GM23338 (cell line): Measurements from ENCODE around the gene TRIM37. TPM values are rescaled to one million over a fixed set of nuclear protein-coding genes. Genes with fewer than 3 reads are reported as not detected.

Experiments
- ATAC-seq: fragments of 200-7000 bp; cut with Tn5 transposase; 3 replicates; pipeline ENCODE4 v1.9.1; 2020
- DNase-seq: peaks from one replicate; pipeline ENCODE4 v3.0.0-alpha.2; 2015; ENCODE audit warnings: low spot score
- H2AFZ ChIP-seq: fragments of 200-600 bp; sonication (generic); 2 replicates; pipeline ENCODE4 v1.8.0; 2016; ENCODE audit warnings: antibody characterized with exemption, mild to moderate bottlenecking, moderate library complexity
- H3F3A ChIP-seq: fragments of 200-600 bp; sonication (generic); replicated peaks from 2 replicates; pipeline ENCODE4 v1.8.0; 2017; ENCODE audit warnings: antibody characterized with exemption, mixed run types, low read depth
- H3K27ac ChIP-seq: fragments of 200-600 bp; sonication (generic); 2 replicates; pipeline ENCODE4 v1.6.1; 2016; ENCODE audit warnings: low read depth
- H3K27me3 ChIP-seq: fragments of 200-600 bp; sonication (generic); 2 replicates; pipeline ENCODE4 v1.8.0; 2016; ENCODE audit warnings: mild to moderate bottlenecking, mixed run types, moderate library complexity; ENCODE audit not compliant: insufficient read depth
- H3K36me3 ChIP-seq: fragments of 200-600 bp; sonication (generic); 2 replicates; pipeline ENCODE4 v1.8.0; 2016; ENCODE audit warnings: mild to moderate bottlenecking; ENCODE audit not compliant: insufficient read depth
- H3K4me1 ChIP-seq: fragments of 200-600 bp; sonication (generic); 2 replicates; pipeline ENCODE4 v1.8.0; 2016; ENCODE audit warnings: mild to moderate bottlenecking, moderate library complexity; ENCODE audit not compliant: insufficient read depth
- H3K4me2 ChIP-seq: fragments of 200-600 bp; sonication (generic); 2 replicates; pipeline ENCODE4 v1.7.1; 2017; ENCODE audit warnings: mixed run types
- H3K4me3 ChIP-seq: fragments of 200-600 bp; sonication (generic); 2 replicates; pipeline ENCODE4 v1.6.1; 2016; ENCODE audit warnings: mixed run types
- H3K79me2 ChIP-seq: fragments of 200-600 bp; sonication (generic); replicated peaks from 2 replicates; pipeline ENCODE4 v1.8.0; 2017; ENCODE audit warnings: mild to moderate bottlenecking; ENCODE audit not compliant: insufficient read depth
- H3K9me2 ChIP-seq: fragments of 200-600 bp; sonication (generic); 2 replicates; pipeline ENCODE4 v1.8.0; 2017; ENCODE audit not compliant: insufficient read depth
- H4K20me1 ChIP-seq: fragments of 200-600 bp; sonication (generic); replicated peaks from 2 replicates; pipeline ENCODE4 v1.8.0; 2017; ENCODE audit warnings: mild to moderate bottlenecking; ENCODE audit not compliant: insufficient read depth
- H3K27ac Mint-ChIP-seq: 2 replicates; pipeline ENCODE4 v1.8.0; 2020; ENCODE audit warnings: inconsistent platforms, mild to moderate bottlenecking, moderate library complexity, mixed read lengths
- H3K27me3 Mint-ChIP-seq: 3 replicates; pipeline ENCODE4 v1.8.0; 2022; ENCODE audit warnings: low read depth, mild to moderate bottlenecking, moderate library complexity, mixed read lengths, inconsistent platforms; ENCODE audit not compliant: insufficient read depth, poor library complexity
- H3K36me3 Mint-ChIP-seq: 3 replicates; pipeline ENCODE4 v1.8.0; 2021; ENCODE audit warnings: low read depth, mild to moderate bottlenecking, inconsistent platforms, moderate library complexity, mixed read lengths
- H3K4me1 Mint-ChIP-seq: 3 replicates; pipeline ENCODE4 v1.8.0; 2020; ENCODE audit warnings: mild to moderate bottlenecking, inconsistent platforms, mixed read lengths
- H3K4me3 Mint-ChIP-seq: 3 replicates; pipeline ENCODE4 v1.8.0; 2021; ENCODE audit warnings: moderate library complexity, mild to moderate bottlenecking, inconsistent platforms, mixed read lengths
- H3K9me3 Mint-ChIP-seq: 3 replicates; pipeline ENCODE4 v1.8.0; 2020; ENCODE audit warnings: moderate library complexity, mild to moderate bottlenecking, inconsistent platforms, mixed read lengths
- CREB1 ChIP-seq: fragments of 250-450 bp; sonication (Bioruptor Pico); IDR thresholded peaks from 2 replicates; pipeline ENCODE4 v1.5.0; 2020; ENCODE audit warnings: low read depth, mild to moderate bottlenecking, moderate library complexity
- ETS1 ChIP-seq: IDR thresholded peaks from 2 replicates; pipeline ENCODE4 v1.6.1; 2016; ENCODE audit warnings: antibody characterized with exemption
- JUNB ChIP-seq: IDR thresholded peaks from one replicate; pipeline ENCODE4 v1.6.1; 2016; ENCODE audit warnings: antibody characterized with exemption; ENCODE audit not compliant: unreplicated experiment
- NANOG ChIP-seq: IDR thresholded peaks from 2 replicates; pipeline ENCODE4 v1.6.1; 2016; ENCODE audit warnings: antibody characterized with exemption, borderline replicate concordance
- POLR2AphosphoS5 ChIP-seq: IDR thresholded peaks from 2 replicates; pipeline ENCODE4 v1.6.1; 2016; ENCODE audit warnings: antibody characterized with exemption, low read depth
- STAT1 ChIP-seq: IDR thresholded peaks from one replicate; pipeline ENCODE4 v1.6.1; 2016; ENCODE audit warnings: antibody characterized with exemption; ENCODE audit not compliant: unreplicated experiment
- ZNF114 ChIP-seq: fragments of 250-450 bp; sonication (Bioruptor Pico); IDR thresholded peaks from 2 replicates; pipeline ENCODE4 v1.5.0; 2020; ENCODE audit warnings: mild to moderate bottlenecking, moderate library complexity
- ZNF331 ChIP-seq: fragments of 250-450 bp; sonication (Bioruptor Pico); IDR thresholded peaks from 2 replicates; pipeline ENCODE4 v1.5.0; 2020; ENCODE audit warnings: low read depth, mild to moderate bottlenecking, moderate library complexity
- polyA plus RNA-seq: library from polyadenylated mRNA; unstranded; fragments of >200 nt; fragmentation: Nextera tagmentation; extraction: Ambion mirVana; gene quantifications from 2 replicates; pipeline ENCODE4 v1.2.1, GENCODE V29; 2016
- total RNA-seq: library from RNA; depleted of rRNA; stranded (reverse); fragments of >200 nt; shearing (Covaris generic); gene quantifications from 2 replicates; pipeline ENCODE4 v1.2.3, GENCODE V29; 2014
- TF ChIP-seq, protein P1 (sequence below): IDR thresholded peaks from one replicate; pipeline ENCODE4 v1.6.1; 2018; ENCODE audit warnings: antibody characterized with exemption; ENCODE audit not compliant: unreplicated experiment
- TF ChIP-seq, protein P2 (sequence below): fragments of 250-450 bp; sonication (Bioruptor Pico); IDR thresholded peaks from 2 replicates; pipeline ENCODE4 v1.5.0; 2020; ENCODE audit warnings: mild to moderate bottlenecking, moderate library complexity

TRIM37 gene
- total and polyA plus RNA-seq, 2 experiments from 2014 or later, result 61.1 to 71.2 TPM

DNA sequence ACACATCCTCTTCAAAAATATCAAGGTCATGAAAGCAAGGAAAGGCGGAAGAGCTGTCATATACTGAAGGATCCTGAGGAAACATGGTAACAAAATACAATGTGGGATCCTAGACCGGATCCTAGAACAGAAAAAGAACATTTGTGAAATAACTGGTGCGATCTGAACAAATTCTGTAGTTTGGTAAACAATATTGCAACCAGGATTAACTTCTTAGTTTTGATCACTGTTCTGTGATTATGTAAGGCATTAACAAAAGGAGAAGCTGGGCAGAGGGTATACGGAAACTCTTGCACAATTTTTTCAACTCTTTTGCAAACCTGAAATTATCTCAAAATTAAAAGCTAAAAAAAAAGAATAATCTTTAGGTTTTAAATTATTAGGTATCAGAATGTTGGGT, 109.7 kb downstream of the TRIM37 start (continued):
- TF ChIP-seq POLR2AphosphoS5, result no peak
- TF ChIP-seq ZNF331, result no peak
- no peak for TF ChIP-seq CREB1 (CRISPR knock-in tag)
- no peak for TF ChIP-seq ZNF114 (CRISPR knock-in tag)
- TF ChIP-seq, protein P1, sequence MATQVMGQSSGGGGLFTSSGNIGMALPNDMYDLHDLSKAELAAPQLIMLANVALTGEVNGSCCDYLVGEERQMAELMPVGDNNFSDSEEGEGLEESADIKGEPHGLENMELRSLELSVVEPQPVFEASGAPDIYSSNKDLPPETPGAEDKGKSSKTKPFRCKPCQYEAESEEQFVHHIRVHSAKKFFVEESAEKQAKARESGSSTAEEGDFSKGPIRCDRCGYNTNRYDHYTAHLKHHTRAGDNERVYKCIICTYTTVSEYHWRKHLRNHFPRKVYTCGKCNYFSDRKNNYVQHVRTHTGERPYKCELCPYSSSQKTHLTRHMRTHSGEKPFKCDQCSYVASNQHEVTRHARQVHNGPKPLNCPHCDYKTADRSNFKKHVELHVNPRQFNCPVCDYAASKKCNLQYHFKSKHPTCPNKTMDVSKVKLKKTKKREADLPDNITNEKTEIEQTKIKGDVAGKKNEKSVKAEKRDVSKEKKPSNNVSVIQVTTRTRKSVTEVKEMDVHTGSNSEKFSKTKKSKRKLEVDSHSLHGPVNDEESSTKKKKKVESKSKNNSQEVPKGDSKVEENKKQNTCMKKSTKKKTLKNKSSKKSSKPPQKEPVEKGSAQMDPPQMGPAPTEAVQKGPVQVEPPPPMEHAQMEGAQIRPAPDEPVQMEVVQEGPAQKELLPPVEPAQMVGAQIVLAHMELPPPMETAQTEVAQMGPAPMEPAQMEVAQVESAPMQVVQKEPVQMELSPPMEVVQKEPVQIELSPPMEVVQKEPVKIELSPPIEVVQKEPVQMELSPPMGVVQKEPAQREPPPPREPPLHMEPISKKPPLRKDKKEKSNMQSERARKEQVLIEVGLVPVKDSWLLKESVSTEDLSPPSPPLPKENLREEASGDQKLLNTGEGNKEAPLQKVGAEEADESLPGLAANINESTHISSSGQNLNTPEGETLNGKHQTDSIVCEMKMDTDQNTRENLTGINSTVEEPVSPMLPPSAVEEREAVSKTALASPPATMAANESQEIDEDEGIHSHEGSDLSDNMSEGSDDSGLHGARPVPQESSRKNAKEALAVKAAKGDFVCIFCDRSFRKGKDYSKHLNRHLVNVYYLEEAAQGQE, result no peak
- TF ChIP-seq ETS1, result no peak
- no peak for TF ChIP-seq JUNB
- TF ChIP-seq STAT1, result no peak

GRCh38 chr17:58995247-58995940, 111.3 kb downstream of the TRIM37 start:
- no peaks in the 10 kb centered on the region for H3K4me1 ChIP-seq
- DNase-seq (no peak), ATAC-seq (no peak)
- no peak overlapping the region for H3K4me3 ChIP-seq
- H3K9me2 ChIP-seq, result no peaks in the 10 kb centered on the region
- H4K20me1 ChIP-seq, result 0 out of 2 replicates have a peak, but pooled peaks cover 3% of the 10 kb centered on the region
- Mint-ChIP-seq H3K27ac (no peak overlapping the region), H3K4me1 (peaks cover 10% of the 10 kb centered on the region; the same call in 2 of the 3 replicates), H3K36me3 (peaks cover 26% of the 10 kb centered on the region; the same call in 2 of the 3 replicates), H3K27me3 (no peaks in the 10 kb centered on the region), H3K4me3 (no peak overlapping the region), H3K9me3 (no peaks in the 10 kb centered on the region)
- no peak overlapping the region for H3K27ac ChIP-seq
- H3K79me2 ChIP-seq, result no peaks in the 10 kb centered on the region
- peaks cover 5% of the 10 kb centered on the region; the same call in 1 of the 2 replicates for H3K36me3 ChIP-seq
- H3K4me2 ChIP-seq, result no peak overlapping the region
- H3F3A ChIP-seq, result no peaks in the 10 kb centered on the region
- no peaks in the 10 kb centered on the region for H3K27me3 ChIP-seq
- H2AFZ ChIP-seq, result no peak overlapping the region
- TF ChIP-seq NANOG, result no peak
- TF ChIP-seq, protein P1, result no peak
- TF ChIP-seq, protein P2, sequence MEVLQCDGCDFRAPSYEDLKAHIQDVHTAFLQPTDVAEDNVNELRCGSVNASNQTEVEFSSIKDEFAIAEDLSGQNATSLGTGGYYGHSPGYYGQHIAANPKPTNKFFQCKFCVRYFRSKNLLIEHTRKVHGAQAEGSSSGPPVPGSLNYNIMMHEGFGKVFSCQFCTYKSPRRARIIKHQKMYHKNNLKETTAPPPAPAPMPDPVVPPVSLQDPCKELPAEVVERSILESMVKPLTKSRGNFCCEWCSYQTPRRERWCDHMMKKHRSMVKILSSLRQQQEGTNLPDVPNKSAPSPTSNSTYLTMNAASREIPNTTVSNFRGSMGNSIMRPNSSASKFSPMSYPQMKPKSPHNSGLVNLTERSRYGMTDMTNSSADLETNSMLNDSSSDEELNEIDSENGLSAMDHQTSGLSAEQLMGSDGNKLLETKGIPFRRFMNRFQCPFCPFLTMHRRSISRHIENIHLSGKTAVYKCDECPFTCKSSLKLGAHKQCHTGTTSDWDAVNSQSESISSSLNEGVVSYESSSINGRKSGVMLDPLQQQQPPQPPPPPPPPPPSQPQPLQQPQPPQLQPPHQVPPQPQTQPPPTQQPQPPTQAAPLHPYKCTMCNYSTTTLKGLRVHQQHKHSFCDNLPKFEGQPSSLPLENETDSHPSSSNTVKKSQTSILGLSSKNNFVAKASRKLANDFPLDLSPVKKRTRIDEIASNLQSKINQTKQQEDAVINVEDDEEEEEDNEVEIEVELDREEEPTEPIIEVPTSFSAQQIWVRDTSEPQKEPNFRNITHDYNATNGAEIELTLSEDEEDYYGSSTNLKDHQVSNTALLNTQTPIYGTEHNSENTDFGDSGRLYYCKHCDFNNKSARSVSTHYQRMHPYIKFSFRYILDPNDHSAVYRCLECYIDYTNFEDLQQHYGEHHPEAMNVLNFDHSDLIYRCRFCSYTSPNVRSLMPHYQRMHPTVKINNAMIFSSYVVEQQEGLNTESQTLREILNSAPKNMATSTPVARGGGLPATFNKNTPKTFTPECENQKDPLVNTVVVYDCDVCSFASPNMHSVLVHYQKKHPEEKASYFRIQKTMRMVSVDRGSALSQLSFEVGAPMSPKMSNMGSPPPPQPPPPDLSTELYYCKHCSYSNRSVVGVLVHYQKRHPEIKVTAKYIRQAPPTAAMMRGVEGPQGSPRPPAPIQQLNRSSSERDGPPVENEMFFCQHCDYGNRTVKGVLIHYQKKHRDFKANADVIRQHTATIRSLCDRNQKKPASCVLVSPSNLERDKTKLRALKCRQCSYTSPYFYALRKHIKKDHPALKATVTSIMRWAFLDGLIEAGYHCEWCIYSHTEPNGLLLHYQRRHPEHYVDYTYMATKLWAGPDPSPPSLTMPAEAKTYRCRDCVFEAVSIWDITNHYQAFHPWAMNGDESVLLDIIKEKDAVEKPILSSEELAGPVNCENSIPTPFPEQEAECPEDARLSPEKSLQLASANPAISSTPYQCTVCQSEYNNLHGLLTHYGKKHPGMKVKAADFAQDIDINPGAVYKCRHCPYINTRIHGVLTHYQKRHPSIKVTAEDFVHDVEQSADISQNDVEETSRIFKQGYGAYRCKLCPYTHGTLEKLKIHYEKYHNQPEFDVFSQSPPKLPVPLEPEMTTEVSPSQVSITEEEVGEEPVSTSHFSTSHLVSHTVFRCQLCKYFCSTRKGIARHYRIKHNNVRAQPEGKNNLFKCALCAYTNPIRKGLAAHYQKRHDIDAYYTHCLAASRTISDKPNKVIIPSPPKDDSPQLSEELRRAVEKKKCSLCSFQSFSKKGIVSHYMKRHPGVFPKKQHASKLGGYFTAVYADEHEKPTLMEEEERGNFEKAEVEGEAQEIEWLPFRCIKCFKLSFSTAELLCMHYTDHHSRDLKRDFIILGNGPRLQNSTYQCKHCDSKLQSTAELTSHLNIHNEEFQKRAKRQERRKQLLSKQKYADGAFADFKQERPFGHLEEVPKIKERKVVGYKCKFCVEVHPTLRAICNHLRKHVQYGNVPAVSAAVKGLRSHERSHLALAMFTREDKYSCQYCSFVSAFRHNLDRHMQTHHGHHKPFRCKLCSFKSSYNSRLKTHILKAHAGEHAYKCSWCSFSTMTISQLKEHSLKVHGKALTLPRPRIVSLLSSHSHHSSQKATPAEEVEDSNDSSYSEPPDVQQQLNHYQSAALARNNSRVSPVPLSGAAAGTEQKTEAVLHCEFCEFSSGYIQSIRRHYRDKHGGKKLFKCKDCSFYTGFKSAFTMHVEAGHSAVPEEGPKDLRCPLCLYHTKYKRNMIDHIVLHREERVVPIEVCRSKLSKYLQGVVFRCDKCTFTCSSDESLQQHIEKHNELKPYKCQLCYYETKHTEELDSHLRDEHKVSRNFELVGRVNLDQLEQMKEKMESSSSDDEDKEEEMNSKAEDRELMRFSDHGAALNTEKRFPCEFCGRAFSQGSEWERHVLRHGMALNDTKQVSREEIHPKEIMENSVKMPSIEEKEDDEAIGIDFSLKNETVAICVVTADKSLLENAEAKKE, result no peak
- TF ChIP-seq ZNF114 (CRISPR knock-in tag), result no peak
- TF ChIP-seq ZNF331, result no peak
